ENCODE data around the gene PIK3C2G.

The PIK3C2G gene

DNA sequence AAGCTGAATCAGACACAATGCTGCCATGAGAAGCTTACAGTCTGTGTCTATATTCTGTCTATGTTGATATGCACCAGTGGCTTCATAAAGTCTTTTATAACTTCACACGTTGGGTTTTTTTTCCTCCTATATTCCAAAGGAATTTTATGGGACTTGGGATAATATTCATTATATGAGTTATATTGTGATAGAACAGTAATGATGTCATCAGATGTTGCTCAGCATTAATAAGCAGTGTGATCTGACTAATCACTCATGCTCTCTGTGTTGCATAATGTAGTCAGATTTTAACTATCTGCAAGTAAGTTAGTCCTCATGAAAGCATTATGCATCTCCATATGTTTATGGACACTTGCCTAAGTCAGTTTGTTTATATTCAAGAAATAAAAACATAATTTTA lies 316.9 kb downstream of the PIK3C2G start:
- no peak for DNase-seq

DNA sequence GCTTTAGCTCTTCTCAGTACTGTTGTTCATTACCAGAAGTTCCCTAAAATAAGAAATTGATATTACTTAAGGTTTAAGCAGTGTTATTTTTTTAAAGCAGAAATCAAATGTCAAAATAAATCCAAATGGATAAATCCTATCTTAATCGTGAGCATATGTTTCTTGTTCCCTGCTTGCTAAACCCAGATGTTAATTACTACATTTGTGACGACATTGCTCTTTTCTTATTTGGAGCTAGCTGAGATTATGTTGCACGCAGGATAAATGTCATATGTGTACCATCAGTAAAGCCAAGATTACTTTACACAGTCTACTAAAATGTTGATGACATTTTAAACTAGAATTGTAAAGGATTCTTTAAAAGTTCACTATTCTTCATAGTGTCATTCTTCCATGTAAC lies 319.0 kb downstream of the PIK3C2G start:
- no peak for DNase-seq

DNA sequence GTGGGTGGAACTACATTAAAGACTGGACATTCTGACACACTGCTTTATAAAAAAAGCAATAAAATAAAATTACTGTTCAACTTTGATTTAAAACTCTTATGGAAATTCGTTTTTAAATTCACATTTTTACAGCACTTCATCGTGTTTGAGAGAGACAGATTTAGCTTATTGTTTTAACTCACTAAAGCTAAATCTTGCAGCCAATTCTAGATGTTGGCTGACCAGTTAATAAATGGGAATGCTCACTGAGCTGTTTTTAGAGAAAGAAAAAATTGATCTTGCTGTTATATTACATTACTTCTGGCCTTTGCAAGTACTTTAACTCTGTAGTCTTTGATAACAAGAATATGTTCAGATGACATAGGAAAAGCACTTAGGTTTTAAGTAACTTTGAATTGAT lies 319.4 kb downstream of the PIK3C2G start:
- DNase-seq = no peak

DNA sequence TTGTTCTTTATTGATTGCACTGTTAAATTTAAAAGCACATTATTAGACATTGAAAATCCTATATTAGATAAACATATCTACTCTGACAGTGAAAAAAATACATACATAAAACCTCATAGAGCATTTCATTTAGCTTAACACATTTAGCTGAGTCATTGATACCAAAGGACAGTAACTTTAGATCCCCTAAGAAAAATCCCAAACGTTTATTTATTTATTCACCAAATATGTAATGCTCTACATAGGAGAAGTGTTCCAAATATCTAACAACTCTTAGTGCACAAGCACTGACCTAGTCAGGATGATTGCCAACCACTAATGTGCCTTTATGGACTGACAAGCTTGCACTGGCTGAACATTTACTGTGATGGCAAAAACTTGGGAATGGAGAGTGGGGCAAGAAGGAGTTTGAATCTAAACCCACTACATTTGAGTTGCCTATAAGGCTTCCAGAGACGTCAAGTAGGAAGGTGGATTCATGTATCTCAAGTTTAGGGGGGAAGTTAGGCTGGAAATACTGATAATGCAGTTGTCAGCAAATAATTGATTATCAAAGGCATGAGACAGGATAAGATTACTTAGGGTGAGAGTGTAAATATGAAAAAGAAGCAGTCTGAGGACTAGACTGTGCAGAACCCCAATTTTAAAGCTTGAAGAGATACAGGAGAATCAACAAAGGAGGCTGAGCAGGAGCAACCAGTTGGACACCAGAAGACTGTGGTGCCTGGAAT lies 320.1 kb downstream of the PIK3C2G start:
- DNase-seq = no peak

DNA sequence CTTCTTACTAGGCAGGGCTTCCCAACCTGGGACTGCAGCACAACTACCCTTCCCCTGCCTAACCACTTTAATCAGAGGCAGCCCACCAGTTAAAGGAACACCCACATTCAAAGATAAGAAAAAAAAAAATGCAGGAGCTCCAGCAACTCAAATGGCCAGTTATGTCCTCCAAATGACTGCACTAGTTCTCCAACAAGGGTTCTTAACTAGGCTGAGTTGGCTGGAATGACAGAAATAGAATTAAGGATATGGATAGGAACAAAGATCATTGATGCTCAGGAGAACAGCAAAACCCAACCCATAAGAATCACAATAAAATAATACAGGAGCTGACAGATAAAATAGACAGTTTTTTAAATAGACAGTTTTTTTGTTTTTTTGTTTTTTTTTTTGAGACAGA lies 322.3 kb downstream of the PIK3C2G start:
- no peak for DNase-seq

DNA sequence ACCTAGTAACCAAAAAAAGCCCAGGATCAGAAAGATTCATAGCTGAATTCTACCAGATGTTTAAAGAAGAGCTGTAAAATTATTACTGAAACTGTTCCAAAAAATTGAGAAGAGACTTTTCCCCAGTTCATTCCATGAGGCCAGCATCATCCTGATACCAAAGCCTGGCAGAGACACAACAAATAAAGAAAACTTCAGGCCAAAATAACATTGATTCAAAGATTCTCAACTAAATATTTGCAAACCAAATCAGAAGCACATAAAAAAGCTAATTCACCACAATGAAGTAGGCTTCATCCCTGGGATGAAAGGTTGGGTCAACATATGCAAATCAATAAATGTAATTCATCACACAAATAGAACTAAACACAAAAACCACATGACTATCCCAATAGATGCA lies 325.3 kb downstream of the PIK3C2G start:
- no peak for DNase-seq

DNA sequence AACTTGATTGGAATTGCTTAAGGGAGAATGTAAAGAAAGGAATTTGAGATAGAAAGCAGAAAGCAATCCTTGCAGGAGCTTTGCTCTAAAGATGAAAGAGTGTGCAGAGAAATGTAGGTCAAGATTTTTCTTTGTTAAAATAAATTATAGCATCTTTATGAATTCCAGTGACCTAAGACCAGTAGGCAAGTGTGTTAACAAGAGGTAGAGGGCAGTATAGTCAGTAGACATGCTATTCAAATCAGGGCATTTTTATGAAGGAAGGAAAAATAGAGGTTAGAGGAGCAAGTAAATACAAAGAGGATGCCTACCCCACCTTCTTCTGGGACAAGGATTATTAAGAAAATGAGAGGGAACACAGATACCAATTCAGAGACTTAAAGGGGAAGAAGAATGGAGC lies 328.0 kb downstream of the PIK3C2G start:
- DNase-seq = no peak

DNA sequence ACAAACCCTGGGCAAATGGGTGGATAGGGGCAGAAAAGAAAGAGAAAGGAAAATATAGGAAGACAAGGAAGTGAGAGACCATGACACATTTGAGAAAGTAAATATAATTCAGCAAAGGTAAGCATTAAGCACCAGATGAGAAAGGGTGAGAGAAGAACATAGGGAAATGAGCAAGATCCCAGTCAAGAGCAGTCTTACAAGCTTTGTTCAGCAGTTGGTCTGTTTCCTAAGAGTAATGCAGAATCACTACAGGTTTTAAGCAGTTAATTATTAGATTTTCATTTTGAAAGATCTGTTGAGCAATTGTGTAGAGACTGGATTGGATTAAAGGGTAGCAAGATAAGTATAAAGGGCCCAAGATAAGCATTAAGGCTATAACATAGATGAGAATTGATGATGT lies 330.2 kb downstream of the PIK3C2G start:
- DNase-seq = no peak

DNA sequence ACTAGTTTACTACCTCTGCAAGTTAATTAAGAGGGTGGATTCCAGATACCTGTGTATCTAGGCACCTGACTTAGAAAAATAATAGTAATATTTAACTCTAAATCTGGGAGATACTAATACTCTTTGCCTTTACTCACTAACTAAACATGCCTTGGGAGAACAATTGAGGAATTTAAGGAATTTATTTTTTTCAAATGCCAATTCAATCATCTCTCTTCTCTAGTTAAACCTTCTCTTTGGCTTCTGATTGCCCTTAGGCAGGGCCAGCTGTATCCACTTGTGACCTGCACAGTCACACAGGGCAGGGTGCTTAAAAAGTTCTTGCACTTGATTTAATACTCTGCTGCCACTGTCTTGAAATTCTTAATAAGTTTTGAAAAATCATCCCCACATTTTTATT lies 334.1 kb downstream of the PIK3C2G start:
- DNase-seq = no peak

DNA sequence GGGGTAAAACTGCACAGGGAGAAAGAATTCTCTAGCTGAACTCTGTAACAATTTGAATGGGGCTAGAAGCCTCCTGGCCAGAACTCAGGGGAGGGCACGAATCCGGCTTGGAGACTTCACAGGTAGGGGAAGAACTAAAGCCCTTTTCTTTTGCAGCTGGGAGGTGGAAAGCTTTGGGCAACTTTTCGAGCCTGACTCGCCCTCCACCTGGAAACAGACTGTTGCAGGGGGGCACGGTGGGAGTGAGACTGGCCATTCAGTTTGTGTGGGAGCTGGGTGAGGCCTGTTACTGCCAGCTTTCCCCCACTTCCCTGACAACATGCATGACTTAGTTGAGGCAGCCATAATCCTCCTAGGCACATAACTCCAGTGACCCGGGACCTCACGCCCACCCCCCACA lies 340.6 kb downstream of the PIK3C2G start:
- no peak for DNase-seq

DNA sequence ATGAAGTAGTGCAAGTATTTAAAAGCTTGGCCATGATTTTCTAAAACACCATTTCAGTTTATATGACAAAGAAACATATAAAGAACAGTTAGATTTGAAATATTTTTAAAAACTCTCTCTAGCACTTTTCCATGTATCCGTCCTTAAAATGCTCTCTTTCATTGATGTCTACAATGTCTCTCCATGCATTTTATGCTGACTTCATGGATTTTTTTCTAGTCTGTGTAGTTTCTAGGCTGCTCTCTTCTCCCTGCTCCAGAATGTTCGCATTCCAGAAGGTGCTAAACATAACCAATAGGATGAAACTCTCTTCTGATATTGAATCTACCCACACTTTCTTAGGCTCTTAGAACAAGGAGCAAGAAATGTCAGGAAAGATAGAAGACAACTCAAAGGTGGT lies 351.7 kb downstream of the PIK3C2G start:
- no peak for DNase-seq

DNA sequence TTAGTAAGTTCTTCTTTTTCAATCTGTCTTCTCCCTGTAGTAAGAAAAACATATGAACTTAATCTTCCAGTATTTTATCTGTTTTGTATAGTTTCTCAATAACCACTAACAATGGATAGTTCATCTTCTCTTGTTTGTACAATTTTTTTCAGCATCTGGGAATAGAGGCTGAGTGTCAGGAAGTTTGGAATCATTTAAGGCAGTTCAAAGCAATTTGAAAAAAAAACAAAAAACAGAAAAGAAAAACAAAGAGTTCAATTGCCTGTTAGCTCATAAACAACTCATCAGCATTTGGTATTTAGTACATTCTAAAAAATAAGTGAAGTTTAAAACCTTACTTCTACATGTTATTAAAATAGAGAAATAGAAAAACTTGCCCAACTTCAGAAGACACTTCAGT lies 359.7 kb downstream of the PIK3C2G start:
- no peak for DNase-seq

DNA sequence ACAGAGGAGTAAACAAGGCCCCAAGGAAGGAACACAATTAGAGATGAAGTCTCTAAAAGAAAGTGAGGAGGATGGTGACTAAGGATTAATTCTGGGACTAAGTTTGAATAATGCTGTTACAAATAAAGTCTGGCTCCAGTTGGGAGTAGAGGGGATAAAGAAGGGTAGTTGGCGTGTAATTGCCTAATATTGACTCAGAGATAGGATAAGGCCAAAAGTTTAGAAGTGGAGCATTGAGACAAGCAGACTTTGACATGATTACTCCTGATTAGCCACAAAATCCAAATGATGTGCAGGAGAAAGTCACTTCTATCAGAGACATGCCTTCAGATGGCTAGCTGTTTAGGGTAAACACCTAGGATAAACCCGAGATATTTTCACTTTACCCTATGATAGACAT lies 368.1 kb downstream of the PIK3C2G start:
- DNase-seq = no peak

DNA sequence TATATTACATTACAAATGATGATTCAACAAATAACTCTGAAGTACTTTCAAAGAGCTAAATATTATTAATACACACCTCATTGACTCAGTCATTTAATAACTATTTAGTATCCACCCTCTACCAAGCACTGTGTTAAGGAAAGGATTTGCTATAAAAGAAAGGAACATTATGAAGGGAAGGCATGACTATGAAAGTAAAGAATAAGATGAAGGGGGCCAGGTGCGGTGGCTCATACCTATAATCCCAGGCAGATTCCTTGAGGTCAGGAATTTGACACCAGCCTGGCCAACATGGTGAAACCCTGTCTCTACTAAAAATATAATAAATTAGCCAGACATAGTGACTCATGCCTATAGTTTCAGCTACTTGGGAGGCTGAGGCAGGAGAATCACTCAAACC lies 368.6 kb downstream of the PIK3C2G start:
- DNase-seq = no peak

DNA sequence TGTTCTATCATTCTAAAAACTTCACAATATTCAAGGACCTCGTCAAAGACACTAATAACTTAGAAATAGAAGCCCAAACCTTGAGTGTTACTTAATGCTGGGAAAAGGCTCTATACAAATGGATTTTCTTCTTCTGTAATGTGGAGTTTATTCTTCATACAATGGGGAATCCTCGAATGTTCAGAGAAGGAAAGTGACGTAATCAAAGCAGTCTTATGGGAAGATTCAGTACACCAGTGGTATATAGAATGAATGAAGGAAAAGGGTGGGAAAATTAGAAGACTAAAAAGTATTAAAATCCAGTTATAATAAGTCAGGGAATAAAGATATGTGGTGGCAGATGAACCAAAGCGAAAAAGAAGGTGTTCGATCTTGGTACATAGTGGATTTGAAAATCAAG lies 370.0 kb downstream of the PIK3C2G start:
- DNase-seq = no peak

DNA sequence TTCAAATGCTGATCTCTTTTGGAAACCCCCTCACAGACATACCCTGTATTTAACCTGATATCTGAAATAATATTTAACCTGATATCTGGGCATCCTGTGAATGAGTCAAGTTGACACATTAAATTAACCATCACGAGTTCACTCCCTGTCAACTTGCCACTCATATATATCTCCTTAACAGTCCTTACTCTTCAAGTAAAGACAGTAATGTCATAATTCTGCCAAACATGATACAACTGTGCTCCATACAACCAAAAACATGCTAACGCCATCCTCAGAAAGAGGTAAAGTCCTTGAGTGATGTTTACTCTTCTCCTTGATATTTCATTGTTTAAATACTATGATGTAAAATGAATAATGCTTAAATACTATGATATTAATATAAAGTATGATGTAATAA lies 371.5 kb downstream of the PIK3C2G start:
- DNase-seq = no peak

DNA sequence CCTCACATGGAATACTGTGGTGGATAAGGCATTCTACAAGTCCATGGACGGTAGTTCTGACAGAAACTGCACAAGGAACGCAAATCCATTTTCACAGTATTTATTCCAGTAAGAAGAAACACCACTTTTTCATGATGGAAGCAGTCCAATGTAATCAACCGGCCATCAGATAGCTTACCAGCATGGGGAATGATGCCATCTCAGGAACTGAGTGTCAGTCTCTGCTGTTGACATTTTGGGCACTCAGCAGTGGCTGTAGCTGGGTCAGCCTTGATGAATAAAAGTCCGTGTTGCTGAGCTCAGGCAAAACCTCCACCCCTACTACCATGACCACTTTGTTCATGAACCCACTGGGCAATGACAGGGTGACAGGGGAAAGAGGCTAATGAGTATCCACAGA lies 373.1 kb downstream of the PIK3C2G start:
- no peak for DNase-seq

DNA sequence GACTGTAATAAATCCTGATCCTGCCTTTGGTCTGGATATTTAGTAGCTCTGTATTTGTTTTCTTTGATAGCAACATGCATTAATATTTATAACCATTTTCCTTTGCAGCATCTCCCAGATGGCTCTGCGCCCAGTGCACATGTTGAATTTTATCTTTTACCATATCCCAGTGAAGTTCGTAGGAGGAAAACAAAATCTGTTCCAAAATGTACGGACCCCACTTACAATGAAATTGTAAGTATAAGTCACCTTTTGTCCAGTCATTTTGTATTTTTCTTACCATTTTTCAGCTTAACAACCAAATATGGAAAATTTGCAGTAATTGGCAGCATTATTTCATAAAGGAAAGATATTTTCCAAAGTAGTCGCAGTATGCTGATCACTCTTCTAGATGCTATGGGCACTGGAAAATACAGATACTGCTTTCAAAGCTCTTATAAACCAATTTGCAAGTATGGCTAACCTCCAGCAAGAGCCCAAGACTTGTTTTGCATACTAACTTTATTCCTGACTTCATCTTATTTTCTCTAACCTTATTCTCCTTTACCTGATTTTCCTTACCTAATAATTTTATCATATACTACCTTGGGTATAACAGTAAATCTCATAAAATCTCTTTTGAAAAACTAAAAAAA lies 379.1 kb downstream of the PIK3C2G start:
- DNase-seq = no peak

DNA sequence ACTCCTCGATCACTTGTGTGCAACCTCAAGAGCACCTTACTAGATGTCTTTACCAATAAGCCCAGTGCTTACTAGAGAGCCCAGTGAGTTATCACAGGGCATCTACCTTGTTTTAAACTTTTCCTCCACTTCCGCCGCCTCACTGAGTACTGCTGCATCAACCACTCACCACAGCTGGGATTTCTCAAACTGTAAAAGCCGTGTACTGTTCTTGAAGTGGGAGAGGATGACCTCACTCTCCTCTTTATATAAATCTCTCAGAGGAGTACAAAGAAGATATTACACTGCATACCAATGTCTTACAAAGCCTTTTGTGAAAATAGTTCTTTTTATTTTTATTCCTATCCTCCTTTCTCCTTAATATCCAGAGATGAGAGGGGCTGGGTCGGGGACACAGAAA lies 382.4 kb downstream of the PIK3C2G start:
- DNase-seq = no peak

DNA sequence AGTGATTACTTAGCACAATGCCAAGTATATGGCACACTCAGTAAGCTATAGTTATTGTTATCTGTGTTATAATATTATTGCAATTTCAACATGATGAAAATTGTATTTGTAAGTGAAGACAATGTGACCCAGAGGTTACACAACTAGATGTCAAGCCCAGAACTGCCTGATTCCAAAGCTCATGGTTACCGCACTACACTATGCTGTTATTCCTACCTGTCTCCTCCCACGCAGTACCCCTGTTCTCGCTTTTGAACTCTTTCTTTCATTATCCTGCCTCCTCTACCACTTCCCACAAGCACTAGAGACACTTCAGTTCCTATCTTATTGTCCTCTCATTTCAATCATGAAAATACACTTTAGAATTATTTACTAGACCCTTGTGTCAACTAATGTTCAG lies 383.2 kb downstream of the PIK3C2G start:
- no peak for DNase-seq

DNA sequence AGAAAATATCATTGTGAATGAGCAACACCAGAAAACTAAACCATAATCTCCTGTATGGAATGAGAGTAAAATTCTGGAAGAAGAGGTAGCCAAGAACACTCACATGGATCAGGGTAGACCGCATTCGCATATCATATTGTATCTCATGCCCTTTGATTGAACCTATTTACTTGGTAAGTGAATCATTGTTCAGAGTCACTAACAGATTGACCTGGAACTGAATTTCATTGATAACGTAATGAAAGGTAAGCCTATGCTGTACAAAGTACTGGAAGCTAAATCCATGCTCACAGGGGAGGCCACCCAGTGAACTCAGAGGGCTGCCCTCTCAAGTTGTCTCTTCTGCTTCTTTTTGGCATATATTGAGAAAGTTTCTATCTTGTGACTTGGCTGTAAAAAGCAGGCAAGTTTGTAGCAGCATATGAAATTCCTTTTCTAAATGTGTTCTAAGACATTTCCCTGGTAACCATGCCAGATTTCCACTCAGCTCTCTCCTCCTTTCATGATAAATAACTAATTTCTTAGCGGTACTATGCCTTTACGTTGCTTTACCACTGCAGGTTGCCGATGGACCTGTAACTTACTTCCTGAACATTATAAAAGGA lies 385.1 kb downstream of the PIK3C2G start:
- DNase-seq = no peak

DNA sequence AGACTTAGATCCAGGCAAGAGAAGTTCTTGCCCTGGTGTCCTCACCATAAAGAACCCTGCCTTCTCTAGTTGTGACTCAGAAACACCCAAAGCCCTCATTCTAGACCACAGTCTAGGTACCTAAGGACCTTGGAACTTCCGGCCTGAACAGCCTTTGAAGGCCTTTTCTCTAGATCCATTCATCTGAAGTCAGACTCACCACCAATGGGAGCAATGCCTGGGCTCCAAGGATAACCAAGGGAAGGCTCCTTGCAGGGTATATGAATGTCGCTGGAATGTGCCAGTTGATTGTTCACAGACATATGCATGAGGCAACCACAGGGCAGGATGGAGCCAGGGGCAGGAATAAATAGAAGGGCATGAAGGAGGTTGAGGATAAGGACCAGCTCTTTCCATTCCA lies 390.2 kb downstream of the PIK3C2G start:
- no peak for DNase-seq

DNA sequence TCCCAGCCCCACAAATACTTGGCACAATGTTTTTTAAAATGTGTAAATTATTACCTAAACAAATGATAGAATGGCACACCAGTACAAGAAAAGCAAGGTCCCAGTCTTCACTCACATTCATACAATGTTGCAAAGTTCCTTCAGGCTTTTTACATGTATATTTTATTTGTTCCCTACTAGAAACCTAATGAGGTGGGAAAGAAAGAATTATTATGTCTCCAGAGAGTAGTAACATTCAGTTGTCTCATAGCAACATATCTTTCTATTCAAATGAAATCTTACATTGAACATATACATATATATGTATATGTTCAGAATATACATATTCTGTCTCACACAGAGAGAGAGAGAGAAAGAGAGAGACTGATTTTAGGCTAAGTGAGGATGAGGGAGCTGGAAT lies 391.3 kb downstream of the PIK3C2G start:
- no peak for DNase-seq

DNA sequence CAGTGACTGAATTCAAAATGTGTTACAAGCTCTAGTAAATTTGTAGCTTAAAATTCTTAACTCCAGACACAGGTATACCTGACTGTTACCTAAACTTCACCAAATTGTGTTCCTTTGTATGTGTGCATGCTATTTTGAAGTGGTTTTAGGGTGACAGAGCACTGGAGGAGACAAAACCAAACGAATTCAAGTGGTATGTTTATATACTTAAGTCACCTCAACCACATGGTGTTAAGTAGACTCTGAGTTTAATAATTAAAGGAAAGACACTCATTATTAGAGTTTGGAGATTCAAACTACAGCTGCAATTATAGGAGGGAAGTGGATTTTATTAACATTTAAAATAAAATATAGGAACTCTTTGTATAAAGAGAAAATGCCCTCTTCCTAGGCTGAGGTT lies 392.1 kb downstream of the PIK3C2G start:
- DNase-seq = no peak

DNA sequence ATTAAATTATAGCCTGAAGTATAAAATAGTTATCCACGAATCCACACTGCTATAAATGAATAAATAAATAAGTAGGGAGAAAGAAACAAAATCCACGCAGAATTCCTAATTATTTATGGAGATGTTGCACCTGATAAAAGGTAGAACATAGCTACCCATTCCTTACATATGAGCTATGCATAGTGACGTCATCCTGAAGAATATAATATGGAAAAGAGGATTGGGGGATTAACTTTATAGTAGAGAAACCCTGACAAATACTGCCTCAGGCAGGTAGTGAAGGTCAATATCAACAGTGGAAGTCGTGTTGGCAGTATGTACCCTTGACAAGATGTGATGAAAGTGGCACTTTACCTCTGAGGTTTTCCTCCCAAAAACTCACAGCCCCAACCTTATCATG lies 394.0 kb downstream of the PIK3C2G start:
- no peak for DNase-seq

Data from inflammatory macrophage treated with lipopolysaccharide for 1 hour (primary cell).